NCI-H146 (cell line): ENCODE data around the gene SIRT4.
"Not testable (repeated sequence)": the region's sequence is repeated elsewhere in the genome, so short reads cannot be mapped to it uniquely, and the experiment has no call there.

Experiments
- DNase-seq: peaks from one replicate; lab custom pipeline; 2025; lab: John Stamatoyannopoulos, UW

The SIRT4 gene

GRCh38 chr12:120336392-120336791, 34.3 kb downstream of the SIRT4 start:
- DNase-seq, result not testable (repeated sequence)

DNA sequence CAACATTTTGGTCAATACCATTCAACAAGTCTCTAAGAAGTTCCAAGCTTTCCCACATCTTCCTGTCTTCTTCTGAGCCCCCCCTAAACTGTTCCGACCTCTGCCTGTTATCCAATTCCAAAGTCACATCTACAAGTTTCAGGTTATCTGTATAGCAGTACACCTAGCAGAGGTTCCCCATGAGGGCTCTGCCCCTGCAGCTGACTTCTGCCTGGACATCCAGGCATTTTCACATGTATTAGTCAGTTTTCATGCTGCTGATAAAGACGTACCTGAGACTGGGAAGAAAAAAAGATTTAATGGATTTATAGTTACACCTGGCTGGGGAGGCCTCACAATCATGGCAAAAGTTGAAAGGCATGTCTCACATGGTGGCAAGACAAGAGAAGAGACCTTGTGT, 35.6 kb downstream of the SIRT4 start:
- DNase-seq, result no peak

GRCh38 chr12:120339256-120339655, 37.1 kb downstream of the SIRT4 start:
- no peak for DNase-seq

GRCh38 chr12:120342175-120343038, 40.3 kb downstream of the SIRT4 start:
- DNase-seq, result no peak

GRCh38 chr12:120343039-120343537, 41.0 kb downstream of the SIRT4 start:
- no peak for DNase-seq

DNA sequence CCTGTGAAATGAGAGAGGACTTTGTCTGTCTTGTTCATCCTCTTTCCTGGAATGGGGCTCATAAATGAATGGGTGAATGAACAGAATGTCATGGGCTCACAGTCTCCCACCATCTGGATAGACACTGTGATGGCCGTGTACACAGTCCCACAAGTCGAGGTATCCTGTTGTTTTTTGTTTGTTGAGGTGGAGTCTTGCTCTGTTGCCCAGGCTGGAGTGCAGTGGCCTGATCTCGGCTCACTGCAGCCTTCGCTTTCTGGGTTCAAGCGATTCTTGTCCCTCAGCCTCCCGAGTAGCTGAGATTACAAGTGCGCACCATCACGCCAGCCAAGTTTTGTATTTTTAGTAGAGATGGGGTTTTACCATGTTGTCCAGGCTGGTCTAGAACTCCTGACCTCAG, 41.6 kb downstream of the SIRT4 start:
- DNase-seq, result no peak

DNA sequence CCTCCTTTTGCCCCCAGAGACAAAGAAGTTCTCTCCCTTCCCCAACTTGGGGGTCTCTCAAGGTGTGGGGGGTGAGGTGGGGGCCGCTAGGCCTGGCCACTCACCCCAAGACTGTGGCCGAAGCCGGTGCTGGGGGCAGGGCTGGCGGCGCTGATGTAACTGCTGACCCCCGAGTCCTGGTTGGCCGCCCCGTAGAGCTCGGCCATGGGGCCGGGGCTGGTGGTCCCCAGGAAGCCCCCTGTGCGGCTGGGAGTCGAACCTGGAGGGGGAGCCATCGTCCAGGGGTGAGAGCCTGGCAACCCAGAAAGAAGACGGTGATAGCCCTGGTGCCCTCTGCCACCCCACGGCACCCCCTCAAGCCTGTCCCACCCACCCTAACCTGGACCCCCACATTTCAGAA, 43.9 kb downstream of the SIRT4 start:
- DNase-seq, result no peak

- DNase-seq, result no peak
Measured at GRCh38 chr12:120346681-120347080, 44.6 kb downstream of the SIRT4 start.

DNA sequence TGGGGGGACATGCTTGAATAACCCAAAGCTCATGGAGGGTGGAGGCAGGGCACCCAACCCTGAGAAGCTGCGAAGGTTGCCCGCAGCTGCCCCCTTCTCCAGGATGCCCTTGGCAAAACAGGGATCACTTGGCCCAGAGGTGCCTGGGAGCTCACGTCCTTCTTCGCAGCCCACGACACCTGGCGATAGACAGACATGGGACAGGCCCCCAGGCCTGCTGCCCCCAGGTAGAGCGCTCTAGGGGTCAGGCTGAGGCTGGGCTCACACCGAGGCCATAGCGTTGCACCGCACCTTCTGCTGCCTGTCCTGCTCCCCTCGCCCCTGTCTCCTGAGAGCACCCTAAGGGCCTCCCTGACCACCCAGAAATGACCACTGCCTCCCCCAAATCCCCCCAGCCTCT, 45.6 kb downstream of the SIRT4 start:
- DNase-seq, result no peak

- DNase-seq, result no peak
Measured at GRCh38 chr12:120350576-120351350, 48.6 kb downstream of the SIRT4 start.

GRCh38 chr12:120352117-120352516, 50.0 kb downstream of the SIRT4 start:
- DNase-seq, result no peak

- DNase-seq, result no peak
Measured at GRCh38 chr12:120353136-120353535, 51.0 kb downstream of the SIRT4 start.

DNA sequence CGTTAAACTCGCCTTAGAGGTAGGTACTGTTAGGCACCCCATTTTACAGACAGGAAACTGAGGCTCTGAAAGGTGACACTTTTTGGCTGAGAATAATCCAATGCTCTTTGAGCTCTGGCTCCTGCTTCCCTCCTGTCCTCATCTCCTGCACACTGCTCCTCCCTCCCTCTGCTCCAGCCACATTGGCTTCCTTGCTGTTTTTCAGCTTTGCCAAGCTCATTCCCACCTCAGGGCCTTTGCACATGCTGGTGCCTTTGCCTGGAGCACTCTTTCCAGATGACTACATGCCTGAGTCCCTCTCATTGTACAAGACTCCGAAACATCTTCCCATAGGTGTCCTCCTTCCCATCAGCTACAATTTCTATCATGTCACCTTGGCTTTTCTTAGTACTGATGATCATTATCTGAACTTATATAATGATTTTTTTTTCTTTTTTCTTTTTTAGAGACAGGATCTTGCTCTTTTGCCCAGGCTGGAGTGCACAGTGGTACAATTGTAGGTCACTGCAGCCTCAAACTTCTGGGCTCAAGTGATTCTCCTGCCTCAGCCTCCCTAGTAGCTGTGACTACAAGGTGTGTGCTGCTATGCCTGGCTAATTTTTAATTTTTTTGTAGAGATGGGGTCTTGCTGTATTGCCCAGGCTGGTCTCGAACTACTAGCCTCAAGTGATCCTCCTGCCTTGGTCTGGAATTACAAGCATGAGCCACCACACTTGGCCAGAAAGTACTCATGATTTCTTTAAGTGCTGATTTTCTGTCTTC, 51.6 kb downstream of the SIRT4 start:
- DNase-seq, result no peak

DNA sequence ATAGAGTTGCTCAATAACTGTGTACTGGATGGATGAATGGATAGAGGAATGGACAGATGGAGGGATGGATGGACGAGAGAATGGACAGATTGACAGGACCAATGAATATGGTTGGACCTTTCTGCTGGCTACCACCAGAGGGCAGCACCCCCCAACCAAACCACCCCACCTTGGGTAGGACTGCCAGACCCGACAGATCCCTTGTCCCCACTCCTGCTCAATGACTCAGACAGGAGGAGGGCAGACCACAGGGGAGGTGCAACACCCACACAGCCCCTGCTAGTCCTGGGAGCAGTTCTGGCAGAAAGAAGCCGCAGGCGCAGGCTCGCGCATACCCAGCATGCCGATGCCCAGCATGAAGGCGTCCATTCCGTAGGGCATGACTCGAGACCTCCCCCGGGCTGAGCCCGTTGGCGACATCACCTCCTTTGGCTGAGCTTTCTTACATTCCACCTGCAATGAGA, 54.5 kb downstream of the SIRT4 start:
- DNase-seq, result peak; percentile 69

- DNase-seq, result no peak
Measured at GRCh38 chr12:120357104-120357503, 55.0 kb downstream of the SIRT4 start.

GRCh38 chr12:120358412-120359100, 56.4 kb downstream of the SIRT4 start:
- DNase-seq, result no peak

- DNase-seq, result no peak
Measured at GRCh38 chr12:120359128-120359527, 57.0 kb downstream of the SIRT4 start.

DNA sequence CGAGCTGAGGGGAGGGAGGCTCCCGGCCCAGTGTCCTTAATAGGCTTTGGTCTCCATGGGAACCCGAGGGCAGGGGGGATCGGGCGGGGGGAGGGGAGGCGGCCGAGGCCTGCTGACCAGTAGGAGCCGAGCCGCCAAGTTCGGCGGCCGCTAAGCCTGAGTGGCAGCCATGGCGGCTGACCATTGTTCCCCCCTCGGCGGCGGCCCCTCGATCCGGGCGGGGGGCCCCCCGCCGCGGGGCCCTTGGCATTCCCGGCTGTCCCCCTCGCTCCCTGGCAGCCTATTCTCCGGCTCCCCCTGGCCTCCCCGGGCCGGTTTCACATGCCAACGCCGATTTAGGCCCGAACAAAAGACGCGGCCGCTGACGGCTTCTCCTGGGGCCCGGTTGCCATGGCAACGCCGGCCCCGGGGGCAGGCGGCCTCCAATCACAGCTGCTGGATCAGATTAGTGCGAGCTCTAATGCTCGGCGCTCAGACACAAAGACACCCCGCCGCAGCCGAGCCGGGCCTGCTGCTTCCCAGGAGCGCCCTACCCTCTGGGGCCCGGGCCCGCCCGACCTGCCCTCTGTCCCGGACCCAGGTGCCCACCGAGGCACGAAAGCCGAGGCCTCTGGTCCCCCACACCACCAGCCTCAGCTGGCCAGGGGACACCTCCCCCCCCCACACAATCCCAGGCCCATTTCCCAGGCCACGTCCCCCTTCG, 59.5 kb downstream of the SIRT4 start:
- DNase-seq, result peak; percentile 95
